Activated CD4-positive, alpha-beta T cell treated with anti-CD3 and anti-CD28 coated beads, Interleukin-2, amount 50 U/mL, for 16 hours (primary cell): Measurements from ENCODE around the gene SIK3.

Experiments used
- DNase-seq: peaks from one replicate; pipeline ENCODE4 v3.0.0-alpha.2; 2020

The SIK3 gene

DNA sequence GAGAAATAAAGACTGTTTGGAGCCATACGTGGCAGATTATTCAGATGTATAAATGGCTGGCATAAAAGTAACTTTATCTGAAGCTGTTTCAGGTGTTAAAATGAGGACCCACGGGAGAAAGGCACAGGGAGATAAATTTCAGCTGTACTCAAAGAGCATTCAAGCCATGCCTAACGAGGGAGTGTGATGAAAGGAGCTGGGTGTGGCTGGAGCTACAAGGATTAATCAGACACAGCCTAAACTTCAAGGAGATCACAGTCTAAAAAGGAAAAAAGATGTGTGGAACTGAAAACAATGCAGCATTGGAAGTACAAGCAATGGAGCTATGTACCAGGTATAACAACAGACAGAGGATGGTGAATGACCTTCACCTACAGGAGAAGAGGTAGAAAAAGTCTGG lies 140.0 kb downstream of the SIK3 start:
- DNase-seq: no peak

DNA sequence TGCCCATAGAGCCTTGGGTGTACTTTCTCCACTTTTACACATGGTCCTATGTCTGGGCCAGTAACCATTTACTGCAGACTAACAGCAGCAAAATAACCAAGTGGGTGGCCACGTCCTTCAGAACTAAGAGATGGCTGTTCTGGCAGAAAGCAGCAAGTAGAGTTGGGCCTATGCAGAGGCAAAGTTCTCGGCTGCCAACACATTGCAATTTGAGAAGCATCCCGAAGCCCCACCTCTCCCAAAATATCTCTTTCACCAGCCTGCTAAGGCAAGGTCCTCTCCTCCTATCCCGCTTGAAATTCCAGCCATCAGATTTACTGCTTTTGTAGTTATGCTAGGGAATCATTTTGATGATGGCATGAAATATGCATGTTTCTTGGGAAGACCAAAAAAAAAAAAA lies 142.3 kb downstream of the SIK3 start:
- no peak for DNase-seq

DNA sequence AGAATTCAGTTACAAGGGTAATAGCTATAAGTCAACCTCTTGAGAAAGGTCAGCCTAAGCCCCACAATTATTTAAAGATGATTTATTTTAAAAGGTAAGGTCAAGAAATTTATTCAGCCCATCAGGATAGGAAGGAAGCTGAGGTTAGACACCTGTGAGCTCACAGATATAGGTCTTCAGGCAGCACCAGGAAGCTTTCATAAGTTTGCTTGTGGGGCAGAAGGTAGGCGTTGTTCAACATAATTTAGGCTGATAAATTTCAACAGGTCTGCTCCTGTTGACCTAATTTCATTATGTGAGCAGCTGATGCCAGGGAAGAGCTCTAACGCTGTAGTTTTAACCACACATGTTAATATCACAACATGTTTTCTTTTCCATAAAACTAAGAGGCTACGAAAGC lies 142.7 kb downstream of the SIK3 start:
- DNase-seq: no peak

DNA sequence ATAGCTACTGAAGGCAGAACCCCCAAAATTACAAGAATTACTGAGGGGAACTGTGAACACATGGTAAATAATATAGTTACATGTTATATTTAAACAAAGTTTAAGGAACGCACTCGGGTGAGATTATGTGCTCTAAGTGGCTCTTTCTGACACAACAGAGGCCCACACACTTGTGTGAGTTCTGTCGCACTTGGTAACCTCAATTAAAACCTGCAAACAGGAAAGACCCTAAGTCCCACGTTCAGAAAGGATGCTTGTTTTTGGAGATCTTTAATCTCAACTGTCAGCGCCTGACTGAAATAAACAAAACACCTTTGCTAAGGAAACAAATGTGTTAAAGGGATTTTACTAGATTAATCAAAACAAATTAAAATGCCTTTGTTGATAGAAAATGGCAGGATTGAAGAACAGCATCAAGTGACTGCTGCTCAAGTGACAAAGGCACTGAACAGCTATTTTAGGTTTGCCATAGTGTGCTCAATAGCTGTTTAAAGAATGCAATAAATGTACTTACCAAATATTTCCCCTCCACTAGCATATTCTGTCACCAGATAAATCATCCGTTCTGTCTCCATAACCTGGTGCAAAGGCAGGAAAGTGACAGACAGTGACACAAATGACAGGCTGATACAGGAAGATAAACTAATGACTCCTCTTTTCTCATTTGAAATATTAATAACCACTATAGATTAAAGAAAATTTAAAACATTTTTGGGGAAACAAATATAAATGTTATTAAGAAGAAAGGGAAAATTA lies 144.5 kb downstream of the SIK3 start:
- DNase-seq: no peak

DNA sequence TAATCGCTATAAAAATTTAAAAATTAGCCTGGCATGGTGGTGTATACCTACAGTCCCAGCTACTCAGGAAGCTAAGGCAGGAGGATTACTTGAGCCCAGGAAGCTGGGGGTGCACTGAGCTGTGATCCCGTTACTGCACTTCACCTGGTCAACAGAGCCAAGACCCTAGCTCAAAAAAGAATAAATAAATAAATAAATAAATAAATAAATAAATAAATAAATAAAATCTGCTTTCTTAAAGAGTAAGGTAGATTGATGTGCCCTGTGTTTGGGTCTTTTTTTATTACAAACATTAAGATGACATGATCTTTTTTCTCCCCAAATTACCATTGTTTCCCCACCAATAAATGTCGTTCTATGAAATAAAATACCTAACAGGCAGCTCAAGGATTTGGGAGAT lies 146.5 kb downstream of the SIK3 start:
- DNase-seq: no peak

DNA sequence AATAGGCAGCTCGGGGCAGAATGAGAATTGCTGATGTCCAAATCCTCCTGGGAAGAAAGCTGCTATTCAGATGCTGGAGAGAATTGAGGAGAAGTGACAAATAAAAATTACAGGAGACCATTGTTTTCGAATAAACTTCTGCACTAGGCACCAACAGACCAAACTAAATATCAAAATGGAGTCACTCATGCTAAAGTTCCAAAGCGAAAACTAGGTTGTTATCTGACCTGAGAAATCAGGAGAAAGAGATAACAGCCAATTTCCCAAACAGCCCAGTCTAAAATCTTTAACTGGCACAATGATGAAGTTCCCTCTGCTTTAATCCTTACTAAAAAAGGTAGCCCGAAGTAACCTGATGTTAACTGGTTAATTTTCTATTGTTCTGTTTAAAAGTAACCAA lies 148.0 kb downstream of the SIK3 start:
- DNase-seq: no peak

DNA sequence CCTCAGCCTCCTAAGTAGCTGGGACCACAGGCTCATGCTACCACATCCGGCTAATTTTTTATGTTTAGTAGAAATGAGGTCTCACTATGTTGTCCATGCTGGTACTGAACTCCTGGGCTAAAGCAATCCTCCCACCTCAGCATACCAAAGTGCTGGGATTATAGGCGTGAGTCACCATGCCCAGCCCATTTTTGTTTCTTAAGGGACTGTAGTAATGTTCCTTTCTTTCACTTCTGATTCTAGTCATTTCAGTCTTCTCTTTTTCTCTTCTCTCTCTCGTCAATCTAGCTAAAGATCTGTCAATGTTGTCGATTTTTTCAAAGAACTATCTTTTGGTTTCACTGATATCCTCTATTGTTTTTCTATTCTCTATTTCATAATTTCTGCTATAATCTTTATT lies 149.8 kb downstream of the SIK3 start:
- peak; percentile 68 for DNase-seq

DNA sequence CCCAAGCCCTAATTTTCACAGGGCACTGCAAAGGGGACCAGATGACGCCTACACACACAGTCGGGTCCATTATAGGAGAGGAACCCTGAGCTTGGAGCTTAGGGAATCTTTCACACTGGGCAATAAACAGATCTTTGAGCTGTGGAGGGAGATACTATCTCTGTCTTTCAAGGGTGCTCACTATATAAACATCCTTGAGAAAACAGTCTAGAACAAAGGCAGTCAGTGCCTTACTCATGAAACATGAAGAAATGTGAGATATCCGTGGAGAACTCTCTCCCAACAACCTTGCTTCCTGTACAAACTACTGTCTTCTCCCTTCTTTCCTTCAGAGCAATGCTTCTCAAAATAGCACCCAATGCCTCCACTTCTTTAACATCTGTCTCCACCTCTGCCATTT lies 151.8 kb downstream of the SIK3 start:
- DNase-seq: no peak

DNA sequence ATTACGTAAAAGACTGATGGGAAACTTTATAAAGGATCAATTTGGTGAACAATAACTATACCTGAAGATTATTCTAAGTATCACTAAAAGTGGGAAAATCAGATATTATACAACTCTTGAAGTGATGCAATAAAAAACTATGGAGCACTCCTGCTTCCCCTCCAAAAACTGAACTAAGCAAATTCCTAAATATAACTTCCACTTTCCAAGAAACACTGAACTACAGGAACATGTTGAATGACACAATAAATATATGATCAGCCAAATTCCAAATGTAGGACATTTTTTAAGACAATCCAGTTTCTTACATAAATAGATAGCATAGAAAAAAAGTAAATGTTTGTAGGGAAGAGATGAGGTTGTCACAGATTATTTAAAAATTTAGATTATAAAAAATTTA lies 158.7 kb downstream of the SIK3 start:
- DNase-seq: no peak

DNA sequence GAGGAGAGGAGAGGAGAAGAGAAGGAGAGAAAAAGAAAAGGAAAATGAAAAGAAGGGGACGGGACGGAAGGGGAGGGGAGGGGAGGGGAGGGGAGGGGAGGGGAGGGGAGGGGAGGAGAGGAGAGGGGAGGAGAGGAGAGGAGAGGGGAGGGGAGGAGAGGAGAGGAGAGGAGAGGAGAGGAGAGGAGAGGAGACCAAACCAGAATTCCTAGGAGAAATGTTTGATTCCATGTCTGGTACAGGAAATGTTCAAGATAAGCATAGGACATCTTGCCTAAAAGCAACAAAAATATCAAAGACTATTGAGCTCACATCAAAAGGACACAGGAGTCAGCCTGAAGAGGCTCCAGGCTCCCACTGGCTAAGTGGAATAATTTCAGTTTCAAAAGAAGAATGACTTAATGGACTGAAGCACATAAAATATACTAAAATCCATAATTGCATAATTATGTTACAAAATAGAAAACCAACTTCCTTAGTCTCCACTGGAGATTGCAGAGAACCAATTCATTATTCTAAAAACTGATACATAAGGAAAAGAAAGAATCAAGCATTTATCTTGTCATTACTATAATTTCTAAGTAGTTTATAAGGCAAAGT lies 159.7 kb downstream of the SIK3 start:
- no peak for DNase-seq

DNA sequence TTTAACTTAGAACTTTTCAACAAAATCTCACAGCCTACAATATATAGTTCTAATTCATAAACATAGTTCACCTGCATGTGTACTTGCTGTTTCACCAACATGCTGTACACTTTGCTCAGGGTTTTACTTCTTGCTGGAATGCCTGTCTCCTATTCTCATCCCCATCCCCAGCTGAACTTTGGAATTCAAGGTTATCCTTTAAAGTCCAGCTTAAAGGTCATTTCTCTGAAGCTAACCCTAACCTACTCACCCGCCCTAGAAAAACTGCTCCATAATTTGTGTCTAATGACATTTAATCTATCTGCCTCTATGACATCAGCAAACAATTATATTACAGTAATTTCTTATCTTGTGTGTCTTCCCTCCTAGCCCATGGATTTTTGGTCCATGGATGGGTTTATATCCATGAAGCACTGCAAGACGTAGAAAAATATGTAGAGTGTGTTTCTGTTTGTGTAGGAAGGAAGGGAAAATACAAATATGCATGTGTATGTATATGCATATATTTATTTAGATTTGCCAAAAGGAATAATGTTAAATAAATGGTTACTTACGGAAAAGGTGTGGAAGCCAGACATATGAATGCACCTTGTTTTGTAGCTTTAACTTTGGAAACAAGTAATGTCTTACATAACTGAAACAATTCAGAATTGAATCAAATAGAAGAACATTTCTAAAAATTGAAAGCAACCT lies 161.3 kb downstream of the SIK3 start:
- DNase-seq: no peak

DNA sequence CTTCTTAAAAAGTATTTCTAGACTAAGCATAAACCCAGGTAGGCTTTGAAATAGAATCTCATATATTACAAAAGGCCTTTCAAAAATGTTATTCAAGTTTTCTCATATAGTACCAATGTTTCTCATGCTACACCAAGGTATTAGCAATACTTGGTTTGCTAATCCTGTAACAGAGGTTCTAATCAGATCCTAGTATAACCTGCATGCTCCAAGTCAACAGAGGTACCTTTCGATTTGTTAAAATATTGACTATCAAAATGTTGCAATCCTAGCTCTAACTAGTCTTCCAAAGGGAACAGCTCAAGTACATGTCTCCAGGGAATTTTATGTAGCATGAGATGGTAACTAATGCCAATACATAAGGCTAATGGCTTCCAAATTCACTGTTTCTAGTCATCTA lies 162.7 kb downstream of the SIK3 start:
- no peak for DNase-seq

DNA sequence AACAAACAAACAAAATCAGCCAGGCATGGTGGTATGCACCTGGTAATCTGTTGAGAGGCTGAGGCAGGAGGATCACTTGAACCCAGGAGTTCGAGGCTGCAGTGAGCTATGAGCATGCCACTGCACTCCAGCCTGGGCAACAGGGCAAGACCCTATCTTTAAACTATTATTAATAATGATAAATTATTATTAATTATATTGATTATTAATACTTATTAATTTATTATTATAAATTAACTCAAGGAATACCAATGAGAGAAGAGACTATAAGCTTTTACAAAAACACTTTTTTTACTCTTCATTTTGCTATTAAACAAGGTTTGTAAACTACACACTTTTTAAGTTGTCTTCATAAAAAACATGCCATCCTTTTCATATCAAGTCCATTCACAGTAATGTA lies 163.1 kb downstream of the SIK3 start:
- DNase-seq: no peak

DNA sequence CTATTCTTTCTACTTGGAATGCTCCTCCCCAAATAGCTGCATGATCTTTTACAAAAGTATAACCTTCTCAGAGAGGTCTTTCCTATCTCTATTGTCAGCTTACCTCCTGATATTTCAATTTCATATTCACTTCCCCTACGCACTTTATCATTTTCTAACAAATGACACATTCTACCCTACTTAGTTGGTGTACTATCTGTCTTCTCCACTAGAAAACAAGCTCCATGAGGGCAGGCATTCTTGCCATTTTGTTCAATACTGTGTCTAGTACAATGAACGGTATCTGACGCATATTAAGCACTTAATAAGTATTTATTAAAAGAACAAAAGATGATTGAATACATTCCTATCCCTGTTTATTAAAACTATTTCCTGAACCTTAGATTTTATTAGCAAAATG lies 164.3 kb downstream of the SIK3 start:
- no peak for DNase-seq

DNA sequence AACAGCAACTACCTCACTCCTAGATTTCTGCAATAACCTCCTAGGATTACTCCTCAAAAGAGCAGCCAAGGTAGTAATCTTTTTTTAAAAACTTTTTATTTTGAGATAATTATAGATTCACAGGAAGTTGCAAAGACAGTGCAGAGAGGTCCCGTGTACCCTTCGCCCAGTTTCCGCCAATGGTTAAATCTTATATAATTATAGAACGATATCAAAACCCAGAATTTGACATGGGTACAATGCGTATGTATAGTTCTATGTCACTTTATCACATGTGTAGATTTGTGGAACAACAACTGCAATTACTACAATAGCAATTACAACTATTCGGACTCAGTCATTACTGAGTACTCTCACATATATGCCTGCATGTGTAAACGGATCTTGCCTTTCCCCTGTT lies 166.0 kb downstream of the SIK3 start:
- DNase-seq: no peak

DNA sequence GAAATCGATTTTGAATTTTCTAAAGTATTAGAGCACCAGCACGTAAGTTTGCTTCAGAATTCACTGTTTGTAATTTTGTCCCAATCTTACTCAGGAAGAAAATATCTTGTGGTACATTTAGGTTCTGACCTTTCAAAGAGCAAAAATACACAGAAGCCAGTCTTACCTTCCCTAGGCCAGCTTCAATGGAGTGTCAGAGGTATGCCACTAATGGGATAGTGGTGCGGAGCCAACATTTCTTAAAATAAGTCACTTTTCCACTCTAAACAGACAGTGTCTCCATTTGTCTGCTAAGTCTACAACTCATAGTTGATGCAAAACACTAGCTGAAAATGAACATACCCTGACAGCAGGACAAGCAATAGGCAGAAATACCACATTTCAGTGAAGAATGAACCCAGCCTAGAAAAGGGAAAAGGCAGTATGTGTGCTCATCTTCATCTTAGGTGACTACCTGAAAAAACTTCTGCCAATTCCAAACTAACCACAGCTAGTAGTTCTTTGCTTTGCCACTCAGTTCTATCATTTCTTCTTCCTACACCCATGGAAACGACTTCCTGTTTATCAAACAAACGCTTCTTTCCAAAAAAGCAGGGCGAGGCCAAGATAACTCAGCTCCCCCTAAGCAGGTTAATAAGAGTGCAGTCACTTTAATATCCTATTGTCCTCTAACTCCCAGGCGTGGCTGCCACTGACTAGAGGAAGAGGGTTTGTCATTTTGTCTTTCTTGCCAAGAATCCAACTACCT lies 166.8 kb downstream of the SIK3 start:
- DNase-seq: peak; percentile 77

DNA sequence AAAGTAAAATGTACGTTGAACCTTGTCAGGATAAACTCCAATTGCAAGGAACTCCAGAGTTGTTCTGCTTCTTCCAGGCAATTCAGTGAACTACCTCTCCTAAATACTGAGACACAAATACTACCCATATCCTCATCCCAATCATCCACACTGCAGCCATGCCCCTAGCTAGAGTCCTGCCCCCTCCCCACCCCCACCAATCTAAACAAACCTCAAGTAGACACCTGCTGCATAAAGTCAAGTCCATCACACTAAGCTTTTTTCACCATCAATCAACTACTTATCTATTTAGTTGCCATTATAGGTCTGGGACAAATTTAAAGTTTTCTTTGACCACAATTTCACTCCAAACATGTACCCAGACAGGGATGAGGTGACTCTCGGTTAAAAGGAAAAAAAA lies 167.6 kb downstream of the SIK3 start:
- DNase-seq: no peak

DNA sequence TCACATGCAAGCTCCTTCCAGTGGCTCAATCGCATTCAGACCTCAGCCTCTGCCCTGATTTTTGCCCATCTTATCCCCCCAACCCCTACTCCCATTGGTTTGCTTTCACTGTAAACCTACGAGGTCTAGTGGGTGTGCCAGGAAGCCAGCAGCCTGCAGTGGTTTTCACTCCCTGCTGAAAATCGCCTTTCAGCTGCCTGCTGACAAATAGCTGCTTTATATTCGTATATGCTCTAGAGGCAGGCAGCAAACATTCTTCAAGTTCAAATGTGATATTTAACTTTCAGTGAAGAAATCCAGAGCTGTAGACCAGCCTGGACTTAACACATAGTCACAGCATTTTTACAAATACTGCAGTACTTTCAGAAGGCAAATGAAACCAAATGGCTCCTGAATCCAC lies 168.1 kb downstream of the SIK3 start:
- DNase-seq: peak; percentile 70

DNA sequence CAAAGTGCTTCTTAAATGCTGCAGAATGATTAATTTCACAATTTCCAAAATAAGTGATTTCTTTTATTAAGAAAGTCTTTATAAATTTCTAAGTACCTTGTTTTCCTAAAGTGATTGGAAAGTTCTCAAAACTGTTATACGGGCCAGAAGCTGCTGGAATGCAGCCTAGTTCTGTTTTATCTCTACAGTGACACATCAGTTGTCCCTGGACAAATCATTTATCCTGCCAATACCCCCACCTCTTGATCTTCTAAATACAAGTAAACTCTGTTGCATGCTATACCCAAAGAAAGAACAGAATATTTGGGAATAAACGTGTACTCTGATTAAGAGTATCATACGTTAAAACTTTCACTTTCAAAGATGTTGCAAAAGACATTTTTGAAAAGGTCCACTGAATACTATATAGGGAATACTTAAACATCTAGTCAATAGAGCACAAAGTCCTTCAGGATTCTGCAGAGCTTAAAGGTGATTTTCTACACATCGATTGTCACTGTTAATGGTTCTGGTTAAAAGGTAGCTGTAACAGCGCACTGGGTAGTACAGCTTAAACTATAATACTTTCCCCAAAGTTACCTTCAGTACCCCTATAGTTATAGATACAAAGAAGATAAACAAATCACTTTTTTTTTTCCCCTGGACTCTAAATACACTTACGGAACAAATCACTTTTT lies 168.7 kb downstream of the SIK3 start:
- no peak for DNase-seq

DNA sequence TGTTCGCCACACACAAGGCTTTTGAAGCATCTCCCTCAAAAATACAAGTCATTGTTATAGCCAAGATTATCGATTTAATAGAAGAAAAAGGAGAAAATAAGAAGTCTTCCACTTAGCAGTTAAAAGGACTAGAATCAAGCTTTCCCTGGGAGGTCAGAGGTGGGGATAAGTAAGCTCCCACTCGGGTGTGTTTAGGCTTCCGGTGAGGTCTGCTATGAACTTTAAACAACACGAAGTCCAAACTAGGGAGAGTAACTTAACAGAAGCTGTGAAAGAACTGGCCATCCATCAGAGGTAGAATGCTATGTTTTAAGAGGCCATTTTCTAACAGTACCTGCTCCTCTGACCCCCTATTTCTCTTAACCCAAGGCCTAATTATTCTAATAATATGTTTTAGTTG lies 169.4 kb downstream of the SIK3 start:
- DNase-seq: no peak

DNA sequence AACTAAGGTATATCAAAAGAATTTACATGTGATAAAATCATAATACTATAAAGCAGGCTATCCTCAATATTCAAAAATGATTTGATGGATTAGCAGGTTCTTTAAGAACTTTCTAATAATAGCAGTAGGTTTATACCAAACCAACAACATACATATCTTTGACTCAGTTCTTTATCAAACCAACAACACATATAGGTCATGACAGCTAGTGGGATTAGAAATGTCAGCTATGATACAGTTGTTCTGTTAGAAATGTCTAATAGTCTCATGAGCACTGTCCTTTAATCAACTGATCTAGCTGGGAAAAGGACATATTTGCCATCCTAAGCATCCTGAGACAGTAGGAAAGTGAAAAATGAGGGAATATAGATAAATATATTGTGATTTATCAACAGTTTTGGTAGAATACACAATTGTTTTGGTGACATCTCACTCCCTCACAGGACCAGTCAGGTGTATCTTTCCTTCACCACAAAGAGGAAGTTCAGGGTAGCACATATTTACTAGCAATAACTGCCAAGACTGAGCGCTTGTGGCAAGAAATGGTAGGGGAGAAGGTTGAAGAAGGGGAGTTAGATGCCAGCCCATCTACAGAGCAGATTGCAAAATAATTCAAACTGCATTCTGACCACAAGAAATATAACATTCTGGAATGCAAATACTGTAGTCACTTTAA lies 170.0 kb downstream of the SIK3 start:
- DNase-seq: peak; percentile 53

DNA sequence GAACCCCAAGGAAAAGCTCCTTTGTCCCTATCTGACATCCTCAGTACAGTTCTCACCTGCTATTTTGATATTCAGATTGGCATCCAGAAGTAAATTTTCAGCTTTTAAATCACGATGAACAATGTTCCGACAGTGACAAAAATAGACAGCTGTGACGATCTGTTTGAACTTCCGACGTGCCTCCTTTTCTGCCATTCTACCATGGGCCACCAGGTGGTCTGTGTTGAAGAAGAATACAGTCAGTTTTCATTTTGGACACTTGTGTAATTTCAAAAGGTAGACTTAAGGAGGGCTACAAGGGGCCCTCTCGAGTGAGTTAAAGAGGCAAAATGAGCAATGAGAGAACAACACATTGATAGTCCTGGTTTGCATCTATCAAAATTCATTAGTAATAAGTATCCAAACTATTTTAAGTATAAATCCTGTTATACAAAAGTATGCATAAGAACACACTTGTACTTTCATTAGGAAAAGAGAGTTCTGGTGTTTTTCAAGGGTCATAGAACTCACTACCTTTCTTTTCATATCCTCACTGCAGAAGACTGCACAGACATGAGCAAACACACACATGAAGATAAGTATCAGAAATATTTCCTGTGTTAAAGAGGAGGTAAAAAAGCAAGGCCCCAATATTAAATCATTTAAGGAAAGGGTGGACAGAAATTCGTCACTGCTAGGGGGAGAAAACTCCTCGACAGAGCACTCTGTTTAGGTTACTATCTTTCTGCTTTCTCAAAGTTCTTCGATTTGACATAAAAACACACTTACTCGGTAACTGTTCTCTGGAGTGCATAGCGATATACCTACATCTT lies 170.9 kb downstream of the SIK3 start:
- DNase-seq: peak; percentile 32
